ENCODE measurements around the gene LONP2. TPM values are rescaled to one million over a fixed set of nuclear protein-coding genes. Genes with fewer than 3 reads are reported as not detected.

LONP2 gene
- total and polyA plus RNA-seq, 2 of the 13 experiments (the other 11 are each of a cell fraction or from before 2014, with no cell fraction given) = 39.2 to 63.3 TPM

DNA sequence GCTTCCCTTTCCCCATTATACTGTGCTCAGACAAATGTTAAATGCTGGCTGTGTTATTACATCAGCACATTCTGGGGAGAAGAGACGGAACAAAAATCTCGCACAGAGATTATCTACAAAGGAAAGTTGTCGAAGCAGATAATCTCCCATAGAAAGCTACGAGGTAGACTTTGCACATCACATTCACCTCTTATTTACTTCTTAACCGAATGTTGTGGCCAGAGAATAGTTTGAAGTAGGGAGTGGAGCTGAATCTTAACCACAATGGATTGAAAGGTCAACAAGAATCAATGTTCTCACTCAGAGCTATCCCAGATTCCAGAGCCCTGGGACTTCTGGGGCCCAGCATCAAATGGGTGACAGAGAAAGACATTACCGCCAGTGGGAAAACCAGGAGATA is 28.4 kb upstream of the LONP2 start (continued):
- TF ChIP-seq ZNF138 (CRISPR knock-in tag; IDR thresholded peaks at IDR 0.05; ENCODE audit: low read depth) (no peak), ZBTB7A (CRISPR knock-in tag; IDR thresholded peaks at IDR 0.05) (no peak), CEBPB (IDR thresholded peaks at IDR 0.05; ENCODE audit: borderline replicate concordance, low read depth, low read length) (no peak), TFAP4 (IDR thresholded peaks at IDR 0.05; ENCODE audit: borderline replicate concordance, low read depth) (no peak), ZNF333 (CRISPR knock-in tag; IDR thresholded peaks at IDR 0.05; ENCODE audit: borderline replicate concordance) (no peak), GTF3A (CRISPR knock-in tag; conservative IDR thresholded peaks at IDR 0.05) (no peak), CHCHD3 (CRISPR knock-in tag; IDR thresholded peaks at IDR 0.05) (no peak), SRF (IDR thresholded peaks at IDR 0.05; ENCODE audit: low read depth, low read length) (no peak), SOX6 (IDR thresholded peaks at IDR 0.05) (no peak), SOX6 (CRISPR knock-in tag; IDR thresholded peaks at IDR 0.05) (peak; percentile 57; the same call in 1 of the 2 replicates), ZSCAN5A (CRISPR knock-in tag; IDR thresholded peaks at IDR 0.05; ENCODE audit: borderline replicate concordance) (no peak), SMARCE1 (IDR thresholded peaks at IDR 0.05; ENCODE audit: borderline replicate concordance) (no peak), ZNF230 (CRISPR knock-in tag; IDR thresholded peaks at IDR 0.05) (no peak), EP300 (IDR thresholded peaks at IDR 0.05; ENCODE audit: low read depth in 2 of 2, low read length in 2 of 2) (peak in 1 of 2 experiments; percentile 33; a peak in 2 of 4 replicates), EP300 (CRISPR knock-in tag; IDR thresholded peaks at IDR 0.05; ENCODE audit: borderline replicate concordance) (no peak), PPARG (CRISPR knock-in tag; conservative IDR thresholded peaks at IDR 0.05) (no peak), KDM5A (IDR thresholded peaks at IDR 0.05; ENCODE audit: borderline replicate concordance, low read length) (no peak), BRF2 (CRISPR knock-in tag; IDR thresholded peaks at IDR 0.05) (no peak), SIN3A (IDR thresholded peaks at IDR 0.05; ENCODE audit: borderline replicate concordance, low read depth, low read length) (no peak), MBNL3 (CRISPR knock-in tag; conservative IDR thresholded peaks at IDR 0.05) (no peak), SP4 (CRISPR knock-in tag; IDR thresholded peaks at IDR 0.05) (no peak), ARNTL (CRISPR knock-in tag; IDR thresholded peaks at IDR 0.05) (no peak), SNAPC2 (CRISPR knock-in tag; IDR thresholded peaks at IDR 0.05) (no peak), FOXP1 (IDR thresholded peaks at IDR 0.05) (no peak), FOXP1 (CRISPR knock-in tag; IDR thresholded peaks at IDR 0.05) (no peak)
- TF ChIP-seq, protein P1, sequence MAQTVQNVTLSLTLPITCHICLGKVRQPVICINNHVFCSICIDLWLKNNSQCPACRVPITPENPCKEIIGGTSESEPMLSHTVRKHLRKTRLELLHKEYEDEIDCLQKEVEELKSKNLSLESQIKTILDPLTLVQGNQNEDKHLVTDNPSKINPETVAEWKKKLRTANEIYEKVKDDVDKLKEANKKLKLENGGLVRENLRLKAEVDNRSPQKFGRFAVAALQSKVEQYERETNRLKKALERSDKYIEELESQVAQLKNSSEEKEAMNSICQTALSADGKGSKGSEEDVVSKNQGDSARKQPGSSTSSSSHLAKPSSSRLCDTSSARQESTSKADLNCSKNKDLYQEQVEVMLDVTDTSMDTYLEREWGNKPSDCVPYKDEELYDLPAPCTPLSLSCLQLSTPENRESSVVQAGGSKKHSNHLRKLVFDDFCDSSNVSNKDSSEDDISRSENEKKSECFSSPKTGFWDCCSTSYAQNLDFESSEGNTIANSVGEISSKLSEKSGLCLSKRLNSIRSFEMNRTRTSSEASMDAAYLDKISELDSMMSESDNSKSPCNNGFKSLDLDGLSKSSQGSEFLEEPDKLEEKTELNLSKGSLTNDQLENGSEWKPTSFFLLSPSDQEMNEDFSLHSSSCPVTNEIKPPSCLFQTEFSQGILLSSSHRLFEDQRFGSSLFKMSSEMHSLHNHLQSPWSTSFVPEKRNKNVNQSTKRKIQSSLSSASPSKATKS (CRISPR knock-in tag; IDR thresholded peaks at IDR 0.05) = no peak
